ENCODE results near the gene SPCS3. TPM values are rescaled to one million over a fixed set of nuclear protein-coding genes. Genes with fewer than 3 reads are reported as not detected.
A peak's percentile ranks its signal among the peaks of the same experiment; 100 is the strongest.
"Not testable (repeated sequence)": the region's sequence is repeated elsewhere in the genome, so short reads cannot be mapped to it uniquely, and the experiment has no call there.

SPCS3 gene
- total RNA-seq, 1 donor from 2014 or later = 72.3 TPM

GRCh38 chr4:176306837-176307665 is 12.7 kb upstream of the SPCS3 start:
- DNase-seq = no peak

DNA sequence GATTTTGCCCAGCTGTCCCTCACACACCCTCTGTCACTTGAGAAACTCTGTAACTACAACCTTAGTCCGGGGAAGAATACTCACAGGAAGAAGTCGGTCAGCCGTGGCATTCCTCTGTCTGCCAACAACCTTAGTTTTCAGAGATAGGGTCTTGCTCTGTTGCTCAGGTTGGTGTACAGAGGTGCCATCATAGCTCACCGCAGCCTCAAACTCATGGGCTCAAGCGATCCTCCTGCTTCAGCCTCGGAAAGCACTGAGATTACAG is 12.2 kb upstream of the SPCS3 start:
- no peak for DNase-seq

DNA sequence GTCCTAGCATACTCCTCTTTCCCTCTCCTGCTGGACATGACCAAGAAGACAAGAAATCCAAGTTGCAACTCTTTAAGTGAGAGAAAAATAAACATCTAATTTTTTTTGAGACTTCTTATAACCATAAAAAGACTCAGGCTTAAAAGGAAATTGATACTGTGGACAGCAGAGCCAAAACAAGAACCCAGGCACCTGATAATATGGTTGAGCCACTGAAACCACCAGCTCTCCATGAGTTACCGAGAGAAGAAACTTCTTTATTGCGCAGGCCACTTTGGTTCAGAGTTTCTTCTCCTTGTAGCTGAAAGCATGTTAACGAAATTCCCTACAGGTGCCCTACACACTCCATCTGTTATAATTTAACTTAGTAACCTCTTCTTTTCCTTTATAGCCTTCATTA is 11.3 kb upstream of the SPCS3 start:
- DNase-seq = no peak

DNA sequence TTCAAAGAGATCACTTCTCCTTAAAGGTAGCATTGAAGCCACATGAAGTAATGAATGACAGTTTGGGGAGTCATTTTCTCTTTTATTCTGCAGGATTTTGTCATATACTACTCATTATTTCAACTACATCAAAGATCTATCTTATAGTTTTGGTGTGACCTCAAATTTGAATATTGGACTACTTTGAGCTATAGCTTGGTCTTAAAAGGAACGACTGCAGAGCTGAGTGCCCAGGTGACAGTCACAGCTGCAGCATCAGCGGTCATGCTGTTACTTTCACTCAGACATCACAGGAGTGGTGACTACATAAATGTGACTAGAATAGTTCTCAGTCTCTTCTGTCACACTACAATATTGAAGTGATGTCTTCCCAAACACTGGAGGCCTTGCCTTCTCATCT is 10.7 kb upstream of the SPCS3 start:
- no peak for DNase-seq

- DNase-seq = no peak
Observed at GRCh38 chr4:176309772-176310171, 10.0 kb upstream of the SPCS3 start.

DNA sequence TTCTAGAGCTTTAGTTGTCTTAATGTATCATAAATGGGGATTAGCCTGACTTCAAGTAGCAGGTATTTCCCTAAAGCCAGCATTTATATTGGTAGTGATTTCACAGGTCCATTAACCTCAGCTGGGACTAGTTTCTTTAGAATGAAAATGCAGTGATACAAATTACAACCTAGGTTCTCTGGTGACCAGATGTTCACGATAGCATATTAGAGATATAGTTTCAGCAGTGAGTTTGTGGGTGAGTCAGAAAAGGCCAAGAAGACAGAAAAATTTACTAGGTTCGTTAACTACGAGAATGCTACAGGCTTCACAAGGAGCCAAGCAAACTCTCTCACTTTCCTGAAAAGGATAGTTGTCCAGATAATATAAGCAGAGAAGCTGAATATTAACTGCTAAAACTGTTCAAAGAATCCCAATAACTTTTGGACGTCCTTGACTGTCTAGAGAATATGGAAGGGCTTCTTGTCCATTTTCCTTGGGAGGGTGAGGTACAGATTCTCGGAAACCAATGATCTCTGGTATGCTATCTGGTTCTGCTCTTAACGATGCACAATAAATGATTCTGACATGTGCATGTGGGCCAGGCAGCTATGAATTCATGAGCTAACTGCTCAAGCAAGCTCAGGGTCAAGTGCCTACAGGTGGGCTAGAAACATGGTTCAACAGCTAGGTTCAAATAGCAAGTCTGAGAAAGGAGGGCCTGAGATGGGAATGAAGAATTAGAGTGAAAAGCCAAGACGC is 6.0 kb upstream of the SPCS3 start:
- DNase-seq = no peak

- DNase-seq = no peak
Observed at GRCh38 chr4:176319151-176319703, 539 bp upstream of the SPCS3 start.

GRCh38 chr4:176320340-176320975 is 692 bp downstream of the SPCS3 start:
- peak; percentile 72 for DNase-seq

- no peak for DNase-seq
Observed at GRCh38 chr4:176320976-176321361, 1.2 kb downstream of the SPCS3 start.

- no peak for DNase-seq
Observed at GRCh38 chr4:176321589-176321988, 1.8 kb downstream of the SPCS3 start.

DNA sequence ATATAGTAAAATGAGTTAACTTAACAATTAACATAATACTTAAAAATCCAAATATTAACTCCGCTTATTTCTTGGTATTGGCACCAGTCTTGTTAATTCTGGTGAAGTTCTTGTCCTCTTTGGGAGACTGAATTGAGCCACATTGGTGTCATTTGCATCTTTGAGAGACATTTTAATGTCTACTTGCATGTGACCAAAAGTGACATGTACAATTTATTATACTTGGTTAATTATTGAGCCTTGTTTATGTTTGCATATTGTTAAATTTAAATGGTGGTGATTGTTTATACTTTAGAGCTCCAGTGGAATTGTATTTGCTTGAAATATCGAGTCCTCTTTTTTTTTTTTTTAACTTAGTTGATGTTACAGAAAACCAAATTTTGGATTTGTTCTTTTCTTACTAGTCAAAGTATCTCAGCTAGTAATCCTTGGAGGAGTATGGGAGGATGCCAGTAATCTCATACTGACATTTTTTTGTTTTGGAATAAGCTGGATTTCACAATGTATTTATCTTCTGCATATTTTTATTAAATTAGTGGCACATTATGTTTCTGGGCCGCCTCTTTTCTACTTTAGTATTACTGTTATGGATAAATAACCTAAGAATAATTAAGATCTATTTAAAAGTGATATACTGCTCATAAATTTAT is 3.9 kb downstream of the SPCS3 start:
- DNase-seq = no peak

DNA sequence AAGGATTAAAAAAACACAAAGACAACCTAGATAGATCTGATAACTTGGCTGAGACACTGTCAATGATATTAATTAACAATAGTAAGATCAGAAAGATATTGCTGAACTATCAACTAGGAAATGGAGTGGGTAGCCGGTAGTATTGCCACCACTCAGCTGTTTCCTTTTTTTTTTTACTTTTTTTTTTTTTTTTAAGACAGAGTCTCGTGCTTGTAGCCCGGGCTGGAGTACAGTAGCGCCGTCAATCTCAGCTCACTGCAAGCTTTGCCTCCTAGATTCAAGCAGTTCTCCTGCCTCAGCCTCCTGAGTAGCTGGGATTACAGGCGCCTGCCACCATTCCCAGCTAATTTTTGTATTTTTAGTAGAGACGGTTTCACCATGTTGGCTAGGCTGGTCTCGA is 5.1 kb downstream of the SPCS3 start:
- not testable (repeated sequence) for DNase-seq

- DNase-seq = no peak
Observed at GRCh38 chr4:176333076-176333475, 13.3 kb downstream of the SPCS3 start.

- no peak for DNase-seq
Observed at GRCh38 chr4:176334066-176334465, 14.3 kb downstream of the SPCS3 start.

DNA sequence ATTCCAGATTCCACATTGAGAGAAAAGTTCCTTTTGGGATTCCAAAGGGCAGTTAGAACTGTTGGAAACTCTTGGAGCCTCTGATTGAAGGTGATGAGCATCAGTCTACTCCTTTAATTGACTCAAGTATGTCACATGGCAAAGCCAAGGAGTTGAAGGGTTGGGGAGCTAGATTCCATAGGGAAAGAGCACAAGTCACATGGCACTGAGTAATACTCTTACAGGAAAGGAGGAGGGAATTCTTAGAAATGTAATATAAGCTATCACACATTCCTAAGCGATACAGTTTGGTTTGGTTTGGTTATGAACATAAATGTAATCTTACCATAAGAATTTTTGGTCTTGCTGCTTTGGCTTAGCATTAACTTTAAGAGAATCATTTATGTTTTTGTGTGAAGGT is 15.7 kb downstream of the SPCS3 start:
- no peak for DNase-seq

DNA sequence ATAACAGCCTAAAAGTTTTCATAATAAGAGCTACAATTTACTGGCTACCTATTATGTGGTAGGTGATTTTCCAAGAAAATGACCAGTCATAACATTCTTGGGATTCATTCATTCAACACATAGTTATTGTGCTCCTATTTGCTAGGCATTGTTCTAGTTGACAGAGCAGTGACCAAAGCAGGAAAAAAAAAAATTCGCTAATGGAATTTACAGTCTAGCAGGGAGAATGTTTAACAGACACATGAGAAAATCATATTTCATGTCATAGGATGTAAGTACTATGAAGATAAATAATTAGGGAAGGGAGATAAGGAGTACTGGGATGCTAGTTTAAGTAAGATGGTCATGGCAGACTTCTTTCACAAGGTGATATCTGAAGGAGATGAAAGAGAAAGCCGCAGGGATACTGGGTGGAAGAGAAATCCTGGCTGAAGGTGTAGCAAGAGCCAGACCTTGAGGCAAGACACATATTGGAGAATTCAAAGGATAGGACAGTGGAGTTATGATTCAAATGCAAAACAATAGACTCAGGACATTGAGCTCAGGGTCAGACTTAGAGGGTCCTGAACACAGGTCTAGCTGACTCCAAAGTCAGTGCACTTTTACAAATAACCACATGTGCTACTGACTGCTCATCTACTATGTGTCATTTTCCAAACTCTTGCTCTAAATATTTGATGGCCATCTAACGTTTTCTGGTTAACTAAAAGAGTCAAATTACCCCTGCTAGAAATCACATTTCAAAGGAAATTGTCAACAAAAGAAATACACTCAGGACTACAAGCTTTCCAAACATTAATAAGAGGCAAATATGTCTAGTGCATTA is 20.4 kb downstream of the SPCS3 start:
- no peak for DNase-seq

DNA sequence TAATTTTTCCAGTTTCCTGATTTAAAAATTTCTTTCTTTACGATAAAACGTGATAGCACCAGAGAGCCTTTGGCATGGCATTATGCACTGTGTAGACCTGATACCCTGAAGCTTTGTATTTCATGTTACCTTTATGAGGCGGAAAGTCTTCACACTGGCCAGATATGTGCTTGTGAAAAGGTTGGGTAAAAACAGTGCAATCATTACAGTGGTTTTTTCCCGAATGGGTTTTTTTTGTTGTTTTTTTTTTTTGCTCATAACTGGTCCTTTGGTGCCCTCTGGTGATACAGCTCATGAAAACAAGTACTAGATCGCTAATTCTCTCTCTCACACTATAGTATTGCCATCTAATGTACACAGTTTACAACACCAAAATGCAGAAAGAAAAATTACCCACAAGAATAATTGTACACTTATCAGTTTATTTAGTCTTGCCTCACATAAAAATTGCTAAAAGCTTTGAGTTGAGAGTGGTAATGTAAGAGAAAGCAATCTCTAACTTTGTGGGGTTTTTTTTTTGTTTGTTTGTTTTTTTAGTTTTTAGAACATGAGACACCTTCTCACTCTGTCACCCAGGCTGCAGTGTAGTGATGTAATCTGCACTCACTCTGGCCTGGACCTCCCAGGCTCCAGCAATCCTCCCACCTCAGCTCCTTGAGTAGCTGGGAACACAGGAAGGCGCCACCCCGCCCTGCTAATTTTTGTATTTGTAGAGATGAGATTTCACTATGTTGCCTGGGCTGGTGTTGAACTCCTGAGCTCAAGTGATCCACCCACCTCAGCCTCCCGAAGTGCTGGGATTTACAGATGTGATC is 21.3 kb downstream of the SPCS3 start:
- DNase-seq = peak; percentile 58

- DNase-seq = no peak
Observed at GRCh38 chr4:176342384-176342783, 22.6 kb downstream of the SPCS3 start.

DNA sequence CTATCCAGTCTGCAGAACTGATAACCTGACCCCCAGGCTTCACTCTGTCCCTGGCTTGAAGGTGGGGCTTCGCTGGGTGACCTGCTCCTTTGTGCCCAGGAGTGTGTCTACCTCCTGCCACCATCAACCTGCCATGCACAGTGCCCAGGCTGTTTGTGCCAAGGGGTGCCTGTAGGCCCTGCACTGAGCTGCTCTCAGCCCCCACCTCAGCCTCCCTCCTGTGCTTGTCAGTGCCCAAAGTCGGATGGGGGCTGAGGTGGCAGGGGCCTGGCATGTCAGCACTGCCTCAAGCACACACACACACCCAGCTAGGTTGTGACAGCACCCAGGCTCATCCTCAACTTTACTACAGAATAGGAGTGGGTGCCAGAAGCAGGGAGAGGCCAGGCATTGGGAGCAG is 23.5 kb downstream of the SPCS3 start:
- no peak for DNase-seq

DNA sequence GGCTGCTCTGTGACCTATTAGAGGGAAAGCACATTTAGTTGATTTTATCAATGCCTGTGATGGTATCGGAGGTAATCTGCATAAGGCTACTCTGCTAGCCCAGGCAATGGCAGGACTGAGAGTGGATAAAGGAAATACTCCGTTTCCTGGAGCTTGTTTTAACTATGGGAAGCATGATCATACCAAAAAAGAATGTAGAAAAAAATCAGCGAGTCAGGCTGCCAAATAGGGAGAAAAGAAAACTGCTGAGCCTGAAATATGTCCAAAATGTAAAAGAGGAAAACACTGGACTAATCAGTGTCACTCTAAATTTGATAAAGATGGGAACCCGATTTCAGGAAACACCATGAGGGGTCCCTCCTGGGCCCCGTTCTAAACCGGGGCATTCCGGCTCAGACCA is 25.6 kb downstream of the SPCS3 start:
- peak; percentile 34 for DNase-seq

GRCh38 chr4:176346836-176347235 is 27.1 kb downstream of the SPCS3 start:
- not testable (repeated sequence) for DNase-seq
